ENCODE data around the gene LETM1. TPM values are rescaled to one million over a fixed set of nuclear protein-coding genes. Genes with fewer than 3 reads are reported as not detected.

LETM1 gene
- polyA plus RNA-seq, 1 donor (not counting 4 experiments of a cell fraction or from before 2014, with no cell fraction given) = 25.6 TPM

- no peaks in the 10 kb centered on the region for H3K9me1 ChIP-seq (ENCODE audit: control insufficient read depth, extremely low read depth, insufficient read depth, low read length)
- DNase-seq (ENCODE audit: low read depth, low spot score) (no peak), FAIRE-seq (no peak)
- dilution Hi-C loops (cut with MboI; ENCODE audit: extremely low pct_ligation_motif_present, low sequenced_read_pairs) = no loop called here
- no peak overlapping the region for H2AFZ ChIP-seq (ENCODE audit: control insufficient read depth, low read length)
- no peaks in the 10 kb centered on the region for H3K9me3 ChIP-seq (ENCODE audit: control insufficient read depth, low read depth, low read length)
- no peak for TF ChIP-seq CTCF (optimal IDR thresholded peaks at IDR 0.05 in 1 of 3, IDR thresholded peaks at IDR 0.05 in 1 of 3, conservative IDR thresholded peaks at IDR 0.05 in 1 of 3; ENCODE audit: extremely low read depth in 1 of 3, insufficient read depth in 2 of 3, low read length in 3 of 3)
- H3K4me1 ChIP-seq (ENCODE audit: control insufficient read depth, extremely low read depth, insufficient read depth, low read length) = no peaks in the 10 kb centered on the region
- no peak overlapping the region for H3K9ac ChIP-seq (ENCODE audit: control insufficient read depth, extremely low read depth, insufficient read depth, low read length)
- no peaks in the 10 kb centered on the region for H3K79me2 ChIP-seq (ENCODE audit: control insufficient read depth, insufficient read depth, low read length)
- H4K20me1 ChIP-seq (ENCODE audit: control insufficient read depth, extremely low read depth, insufficient read depth, low read length) = peaks cover 7% of the 10 kb centered on the region
- no peak overlapping the region for H3K27ac ChIP-seq (ENCODE audit: control insufficient read depth, insufficient read depth, low read length)
- H3K36me3 ChIP-seq (ENCODE audit: control insufficient read depth in 2 of 2, extremely low read depth in 1 of 2, insufficient read depth in 2 of 2, low read length in 2 of 2) = peaks cover 23 to 26% of the 10 kb centered on the region in 2 experiments
- no peak overlapping the region for H3K4me2 ChIP-seq (ENCODE audit: control insufficient read depth, extremely low read depth, insufficient read depth, low read depth, low read length)
- H3K27me3 ChIP-seq (ENCODE audit: control insufficient read depth, extremely low read depth, insufficient read depth, low read length) = no peaks in the 10 kb centered on the region
- H3K4me3 ChIP-seq (ENCODE audit: control insufficient read depth in 2 of 3, extremely low read depth in 1 of 3, insufficient read depth in 2 of 3, low read depth in 1 of 3, low read length in 3 of 3) = no peak overlapping the region
Measured at GRCh38 chr4:1807332-1807777, 48.6 kb downstream of the LETM1 start.

DNA sequence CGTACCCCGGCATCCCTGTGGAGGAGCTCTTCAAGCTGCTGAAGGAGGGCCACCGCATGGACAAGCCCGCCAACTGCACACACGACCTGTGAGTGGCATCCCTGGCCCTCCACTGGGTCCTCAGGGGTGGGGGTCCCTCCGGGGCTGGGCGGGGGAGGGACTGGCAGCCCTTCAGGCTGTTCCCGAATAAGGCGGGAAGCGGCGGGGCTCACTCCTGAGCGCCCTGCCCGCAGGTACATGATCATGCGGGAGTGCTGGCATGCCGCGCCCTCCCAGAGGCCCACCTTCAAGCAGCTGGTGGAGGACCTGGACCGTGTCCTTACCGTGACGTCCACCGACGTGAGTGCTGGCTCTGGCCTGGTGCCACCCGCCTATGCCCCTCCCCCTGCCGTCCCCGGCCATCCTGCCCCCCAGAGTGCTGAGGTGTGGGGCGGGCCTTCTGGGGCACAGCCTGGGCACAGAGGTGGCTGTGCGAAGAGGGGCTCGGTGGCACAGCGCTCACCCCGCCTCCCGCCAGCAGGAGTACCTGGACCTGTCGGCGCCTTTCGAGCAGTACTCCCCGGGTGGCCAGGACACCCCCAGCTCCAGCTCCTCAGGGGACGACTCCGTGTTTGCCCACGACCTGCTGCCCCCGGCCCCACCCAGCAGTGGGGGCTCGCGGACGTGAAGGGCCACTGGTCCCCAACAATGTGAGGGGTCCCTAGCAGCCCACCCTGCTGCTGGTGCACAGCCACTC, 49.2 kb downstream of the LETM1 start:
- no peak for FAIRE-seq
- Histone ChIP-seq H3K79me2 (ENCODE audit: control insufficient read depth, insufficient read depth, low read length) (no peaks in the 10 kb centered on the region), H3K4me2 (ENCODE audit: control insufficient read depth, extremely low read depth, insufficient read depth, low read depth, low read length) (no peak overlapping the region), H3K9ac (ENCODE audit: control insufficient read depth, extremely low read depth, insufficient read depth, low read length) (no peak overlapping the region), H3K4me3 (ENCODE audit: control insufficient read depth in 2 of 3, extremely low read depth in 1 of 3, insufficient read depth in 2 of 3, low read depth in 1 of 3, low read length in 3 of 3) (no peak overlapping the region), H2AFZ (ENCODE audit: control insufficient read depth, low read length) (no peak overlapping the region), H3K4me1 (ENCODE audit: control insufficient read depth, extremely low read depth, insufficient read depth, low read length) (no peaks in the 10 kb centered on the region), H3K36me3 (ENCODE audit: control insufficient read depth in 2 of 2, extremely low read depth in 1 of 2, insufficient read depth in 2 of 2, low read length in 2 of 2) (peaks cover 24 to 26% of the 10 kb centered on the region in 2 experiments), H4K20me1 (ENCODE audit: control insufficient read depth, extremely low read depth, insufficient read depth, low read length) (peaks cover 7% of the 10 kb centered on the region), H3K9me3 (ENCODE audit: control insufficient read depth, low read depth, low read length) (no peaks in the 10 kb centered on the region), H3K9me1 (ENCODE audit: control insufficient read depth, extremely low read depth, insufficient read depth, low read length) (no peaks in the 10 kb centered on the region), H3K27me3 (ENCODE audit: control insufficient read depth, extremely low read depth, insufficient read depth, low read length) (no peaks in the 10 kb centered on the region), H3K27ac (ENCODE audit: control insufficient read depth, insufficient read depth, low read length) (no peak overlapping the region)
- dilution Hi-C loops (cut with MboI; ENCODE audit: extremely low pct_ligation_motif_present, low sequenced_read_pairs) = no loop called here
- TF ChIP-seq EZH2 (IDR thresholded peaks at IDR 0.05; ENCODE audit: low read length) (no peak), CTCF (optimal IDR thresholded peaks at IDR 0.05 in 1 of 3, IDR thresholded peaks at IDR 0.05 in 1 of 3, conservative IDR thresholded peaks at IDR 0.05 in 1 of 3; ENCODE audit: extremely low read depth in 1 of 3, insufficient read depth in 2 of 3, low read length in 3 of 3) (no peak)
- no peak for DNase-seq (ENCODE audit: low read depth, low spot score)

Data from keratinocyte (primary cell).